Stimulated activated CD8-positive, alpha-beta memory T cell treated with anti-CD3 and anti-CD28 coated beads, Interleukin-12 subunit alpha, Interleukin-12 subunit beta, amount 100 ng/mL, for 1 hour (primary cell): ENCODE measurements around the gene GLCCI1.
"Not testable (repeated sequence)": the region's sequence is repeated elsewhere in the genome, so short reads cannot be mapped to it uniquely, and the experiment has no call there.

ENCODE experiments used
- DNase-seq: peaks from one replicate; pipeline ENCODE4 v3.0.0-alpha.2; 2020; ENCODE audit warnings: low read depth

Gene GLCCI1

GRCh38 chr7:8094164-8095140 lies 125.9 kb downstream of the GLCCI1 start:
- no peak for DNase-seq

DNA sequence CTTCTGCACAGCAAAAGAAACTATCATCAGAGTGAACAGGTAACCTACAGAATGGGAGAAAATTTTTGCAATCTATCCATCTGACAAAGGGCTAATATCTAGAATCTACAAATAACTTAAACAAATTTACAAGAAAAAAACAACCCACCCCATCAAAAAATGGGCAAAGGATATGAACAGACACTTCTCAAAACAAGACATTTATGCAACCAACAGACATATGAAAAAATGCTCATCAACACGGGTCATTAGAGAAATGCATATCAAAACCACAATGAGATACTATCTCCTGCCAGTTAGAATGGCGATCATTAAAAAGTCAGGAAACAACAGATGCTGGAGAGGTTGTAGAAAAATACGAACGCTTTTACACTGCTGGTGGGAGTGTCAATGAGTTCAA lies 132.7 kb downstream of the GLCCI1 start:
- not testable (repeated sequence) for DNase-seq

DNA sequence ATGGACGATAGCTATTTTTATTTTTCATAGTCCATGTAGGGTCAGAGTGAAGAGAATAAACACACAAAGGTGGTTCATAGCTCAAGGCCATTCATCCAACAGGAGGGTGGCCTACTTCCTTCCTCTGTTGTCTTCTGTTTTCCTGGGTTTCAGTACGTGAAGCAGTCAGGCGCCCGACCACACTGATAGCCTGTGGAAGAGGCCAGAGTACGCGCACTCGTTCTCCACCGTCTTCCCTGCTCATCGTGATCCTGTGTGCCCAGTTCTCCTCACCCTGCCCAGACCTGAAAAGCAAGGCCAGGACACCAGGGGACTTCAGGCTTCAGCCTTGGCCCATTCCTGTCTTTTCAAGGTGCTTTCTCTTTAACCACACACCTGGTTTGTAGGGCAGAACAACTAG lies 134.7 kb downstream of the GLCCI1 start:
- no peak for DNase-seq

GRCh38 chr7:8105449-8106095 lies 137.0 kb downstream of the GLCCI1 start:
- DNase-seq, result no peak

DNA sequence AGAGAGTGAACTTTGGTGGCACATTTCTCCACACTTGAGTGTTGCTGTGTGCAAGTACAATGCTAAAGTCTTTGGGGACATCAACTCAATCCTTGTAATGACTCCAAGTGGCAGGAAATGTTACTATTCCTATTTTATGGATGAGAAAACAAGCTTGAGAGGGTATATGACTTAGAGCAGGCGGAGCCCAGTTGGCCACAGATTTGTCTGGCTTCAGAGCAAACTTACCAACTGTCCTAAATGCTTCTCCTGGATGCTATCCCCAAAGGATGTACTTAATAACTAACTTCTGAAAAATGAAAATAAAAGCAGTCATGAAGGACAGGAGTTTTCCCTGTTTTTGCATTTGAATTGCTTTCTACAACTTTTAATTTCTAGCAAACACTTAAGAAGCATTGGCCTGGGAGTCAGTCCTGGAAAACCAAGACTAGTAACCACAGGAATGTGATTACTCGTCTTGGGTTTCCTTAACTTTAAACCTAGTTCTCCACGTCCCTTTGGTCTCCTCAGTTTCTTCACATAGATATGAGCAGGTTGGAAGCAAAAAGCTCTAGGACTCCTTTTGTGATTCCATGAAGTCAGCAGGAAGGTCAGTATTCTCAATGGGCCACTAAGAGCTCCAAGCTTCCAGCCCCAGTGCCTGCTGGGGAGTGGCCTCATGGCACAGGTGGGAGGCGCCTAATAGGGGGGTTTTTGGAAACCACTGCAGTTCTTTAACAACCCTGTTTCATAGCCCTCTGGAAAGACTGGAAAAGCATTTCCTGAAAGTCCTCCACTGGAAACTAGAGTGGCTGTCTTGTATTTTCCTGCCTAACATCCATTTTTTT lies 140.8 kb downstream of the GLCCI1 start:
- no peak for DNase-seq

DNA sequence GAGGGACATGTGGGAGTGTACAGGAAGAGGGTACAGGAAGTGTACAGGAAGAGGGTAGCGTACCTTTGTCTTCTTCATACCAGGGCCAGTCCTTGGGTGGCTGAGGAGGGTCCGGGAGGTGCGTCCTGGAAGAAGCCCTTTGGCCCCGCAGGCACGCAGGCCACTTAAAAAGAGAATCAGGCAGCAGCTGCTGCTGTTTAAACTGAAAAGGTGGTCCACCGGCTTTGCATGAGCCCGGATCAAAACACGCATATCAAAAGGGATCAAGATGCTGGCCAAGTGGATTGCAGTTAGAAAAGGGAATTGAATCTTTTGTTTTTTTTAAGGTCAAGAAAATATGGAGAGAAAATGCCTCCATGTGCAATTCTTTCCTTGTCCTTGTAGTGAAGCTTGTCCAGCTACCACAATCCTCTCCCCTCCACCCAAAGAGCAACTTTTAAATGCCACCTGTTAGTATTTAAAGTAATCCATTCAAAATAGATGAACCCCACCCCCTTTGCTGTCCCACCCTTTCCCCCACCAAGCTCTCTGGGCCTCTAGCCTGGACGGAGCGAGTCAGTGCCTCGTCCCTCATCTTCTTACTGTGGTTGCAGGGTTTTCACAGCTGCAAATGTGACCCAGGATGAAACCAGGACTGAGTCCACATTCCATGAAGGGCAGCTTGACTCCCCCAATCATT lies 142.8 kb downstream of the GLCCI1 start:
- no peak for DNase-seq

- DNase-seq, result no peak
Observed at GRCh38 chr7:8112685-8113084, 144.1 kb downstream of the GLCCI1 start.

DNA sequence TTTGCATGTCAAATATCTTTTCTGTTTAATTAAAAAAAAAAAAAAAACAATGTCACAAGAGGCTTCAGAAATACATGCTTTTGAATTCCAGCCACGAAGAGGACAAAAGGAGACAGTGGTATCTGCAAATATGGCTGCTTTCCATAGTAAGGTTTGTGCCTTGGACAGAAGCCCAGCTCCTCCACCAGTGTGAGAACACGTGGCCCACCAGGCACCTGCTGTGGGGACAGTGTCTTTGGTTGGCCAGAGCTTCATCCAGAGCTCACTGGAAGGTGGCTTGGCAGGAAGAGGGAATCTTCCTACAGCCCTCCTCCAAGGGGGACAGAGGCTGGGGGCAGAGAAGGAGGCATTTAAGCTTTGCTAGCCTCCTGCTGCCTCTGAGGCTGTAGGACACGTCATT lies 144.6 kb downstream of the GLCCI1 start:
- DNase-seq, result no peak

DNA sequence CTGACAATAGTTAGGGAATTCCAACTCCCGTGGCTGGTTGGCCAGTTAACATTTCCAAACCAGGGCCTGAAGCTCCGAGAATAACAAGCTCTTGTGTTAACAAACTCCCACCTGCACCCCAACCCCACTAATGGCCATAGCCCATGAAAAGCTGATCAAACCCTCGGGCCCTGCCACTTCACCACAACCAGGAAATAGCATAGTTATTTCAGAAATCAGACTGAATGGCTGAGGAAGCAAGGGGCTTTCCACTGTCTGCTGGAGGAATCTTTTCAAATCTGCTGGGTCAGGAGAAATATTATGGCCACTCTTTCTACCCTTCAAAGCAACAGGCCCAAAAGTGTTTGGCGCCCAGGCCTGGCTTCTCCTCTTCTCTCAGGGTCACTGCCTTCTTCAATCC lies 145.6 kb downstream of the GLCCI1 start:
- DNase-seq, result no peak

GRCh38 chr7:8115547-8116402 lies 147.2 kb downstream of the GLCCI1 start:
- DNase-seq, result no peak

- no peak for DNase-seq
Observed at GRCh38 chr7:8117195-8117594, 148.6 kb downstream of the GLCCI1 start.

DNA sequence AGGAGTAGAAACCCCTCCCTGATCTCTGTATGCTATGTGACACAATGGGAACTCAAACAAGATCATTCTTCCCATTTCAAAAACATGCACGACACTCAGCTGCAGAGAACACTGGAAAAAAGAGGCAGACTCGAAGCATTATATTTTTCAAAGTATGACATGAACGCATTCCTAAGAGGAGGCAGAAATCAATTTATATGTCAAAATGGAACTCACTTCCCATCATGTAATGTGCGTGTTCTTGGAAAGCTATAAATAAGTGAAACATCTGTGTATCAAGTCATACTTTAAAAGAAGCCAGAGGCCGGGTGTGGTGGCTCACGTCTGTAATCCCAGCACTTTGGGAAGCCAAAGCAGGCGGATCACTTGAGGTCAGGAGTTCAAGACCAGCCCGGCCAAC lies 150.7 kb downstream of the GLCCI1 start:
- DNase-seq, result no peak

DNA sequence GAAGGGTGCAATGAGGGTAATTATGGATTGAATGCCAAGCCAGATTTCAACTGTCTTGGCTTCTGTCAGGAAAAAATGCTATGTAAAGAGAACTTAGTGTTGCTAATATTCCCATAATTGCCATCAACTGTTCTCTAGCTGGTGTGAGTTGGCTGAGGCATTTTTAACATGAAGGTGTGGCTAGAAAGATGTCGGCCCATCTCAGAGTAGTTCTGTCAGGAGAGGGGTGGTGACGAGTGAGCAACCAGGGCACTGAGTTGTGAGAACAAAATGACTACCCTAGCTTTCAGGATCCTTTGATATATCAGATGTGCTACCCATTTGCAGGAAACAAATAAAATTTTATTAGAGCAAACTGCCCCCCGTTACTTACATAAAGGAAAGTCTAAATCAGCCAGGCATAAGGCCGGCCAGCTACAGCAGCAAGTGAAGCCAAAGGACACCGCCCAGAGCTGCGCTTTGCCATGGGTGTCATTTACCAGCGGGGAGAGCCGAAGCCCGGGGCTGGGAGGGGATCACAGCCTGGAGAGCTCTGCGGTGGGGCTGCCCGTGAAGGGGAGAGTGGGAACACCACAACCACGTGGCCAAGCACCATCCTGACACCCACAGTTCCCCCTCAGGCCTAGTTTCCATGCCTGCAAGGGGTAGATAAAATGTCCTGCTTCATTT lies 151.9 kb downstream of the GLCCI1 start:
- DNase-seq, result no peak

- no peak for DNase-seq
Observed at GRCh38 chr7:8121243-8121642, 152.6 kb downstream of the GLCCI1 start.

DNA sequence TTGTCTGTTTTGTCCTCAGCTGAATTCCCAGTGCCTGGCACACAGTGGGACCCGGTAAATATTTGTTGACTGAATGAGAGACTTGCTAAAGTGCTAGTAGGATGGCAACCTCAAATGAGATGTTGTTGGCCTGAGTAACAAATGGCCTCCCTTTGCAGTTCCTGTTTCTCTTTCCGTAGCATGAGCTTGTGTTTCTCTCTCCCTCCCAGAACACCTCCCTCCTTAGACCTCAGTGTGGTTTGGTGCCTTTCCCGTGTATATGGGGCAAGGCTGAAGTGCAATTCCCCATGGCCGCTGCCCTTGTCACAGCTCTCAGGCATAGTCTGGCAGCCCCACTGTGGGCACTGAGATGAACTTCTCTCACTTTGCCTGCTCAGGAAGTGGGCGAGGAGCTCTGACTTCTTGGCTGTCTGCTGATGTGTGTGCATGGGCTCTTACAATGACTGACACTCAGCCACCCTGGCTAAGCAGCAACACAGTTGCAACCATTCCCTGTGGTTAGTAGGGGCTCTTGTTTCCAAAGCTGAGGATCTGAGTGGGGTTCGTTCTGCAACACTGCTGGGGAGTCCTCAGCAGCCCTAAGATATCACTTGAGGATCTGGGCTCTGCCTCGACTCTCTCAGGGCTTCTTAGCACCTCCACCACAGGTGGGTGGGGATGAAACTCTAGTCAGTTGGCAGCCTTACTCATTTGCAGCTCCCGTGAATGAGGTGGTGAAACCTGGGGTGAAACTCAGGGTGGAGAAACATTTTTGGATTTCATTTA lies 157.3 kb downstream of the GLCCI1 start:
- DNase-seq, result peak; percentile 51

DNA sequence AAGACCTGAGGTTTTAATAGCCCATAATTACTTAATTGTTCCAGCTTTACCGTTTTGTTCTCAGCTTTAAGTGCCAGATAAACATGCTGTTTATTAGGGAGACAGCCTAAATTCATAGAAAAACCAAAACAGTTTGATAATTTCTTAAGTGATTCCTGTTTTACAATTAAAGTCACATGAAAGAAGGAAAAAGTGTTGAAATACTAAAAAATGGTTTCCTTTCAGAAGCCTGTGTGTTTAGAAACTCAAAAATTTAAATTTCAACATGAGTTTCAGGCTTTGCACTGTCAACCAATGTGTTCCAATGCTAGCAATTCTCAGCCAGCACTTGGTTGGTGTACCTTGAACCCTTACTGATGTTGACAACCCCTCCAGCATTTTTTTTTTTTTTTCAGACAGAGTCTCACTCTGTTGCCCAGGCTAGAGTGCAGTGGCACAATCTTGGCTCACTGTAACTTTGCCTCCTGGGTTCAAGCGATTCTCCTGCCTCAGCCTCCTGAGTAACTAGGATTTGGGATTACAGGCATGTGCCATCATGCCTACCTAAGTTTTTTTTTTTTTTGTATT lies 158.1 kb downstream of the GLCCI1 start:
- DNase-seq, result no peak

DNA sequence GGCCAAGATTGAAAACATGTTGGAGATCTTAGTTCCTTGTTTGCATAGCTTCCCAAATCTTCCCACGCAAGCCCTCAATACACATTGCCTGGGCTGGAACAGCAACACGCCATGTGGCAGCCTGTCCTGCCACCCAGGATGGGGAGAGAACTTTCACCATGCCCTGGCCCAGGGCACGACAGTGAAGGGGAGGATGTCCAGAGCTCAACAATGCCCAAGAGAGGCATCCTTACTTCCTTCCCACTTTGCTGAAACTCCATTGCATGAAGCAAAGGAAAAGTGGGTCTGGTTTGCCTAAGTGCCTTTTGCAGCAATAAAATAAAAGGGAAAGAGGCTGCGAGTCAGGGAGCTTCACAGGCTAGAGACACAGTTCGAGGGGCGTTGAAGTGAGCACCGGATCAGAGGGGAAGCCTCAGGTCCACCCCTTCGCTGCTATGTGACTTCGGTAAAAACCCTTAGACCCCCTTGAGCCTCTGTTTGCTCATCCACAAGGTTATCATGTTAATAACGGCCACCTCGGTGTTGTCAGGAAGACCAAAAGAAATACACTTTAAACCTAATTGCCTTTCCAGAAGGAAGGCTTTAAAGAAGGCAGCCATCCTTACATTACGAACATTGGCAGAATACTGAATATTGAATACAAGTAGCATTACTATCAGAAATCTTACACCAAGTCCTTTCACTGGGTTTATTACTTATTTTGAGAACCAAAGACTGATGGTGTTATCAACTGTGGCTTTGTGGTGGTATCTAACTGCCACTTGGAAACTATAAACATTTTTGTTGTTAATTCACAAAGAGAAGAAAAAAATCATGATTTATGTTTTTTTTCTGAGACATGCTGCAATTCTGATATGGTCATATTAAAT lies 160.1 kb downstream of the GLCCI1 start:
- DNase-seq, result no peak

- no peak for DNase-seq
Observed at GRCh38 chr7:8129318-8129659, 160.7 kb downstream of the GLCCI1 start.
